Measurements from ENCODE around the gene CNTN6. TPM values are rescaled to one million over a fixed set of nuclear protein-coding genes. Genes with fewer than 3 reads are reported as not detected.
"Not testable (repeated sequence)": the region's sequence is repeated elsewhere in the genome, so short reads cannot be mapped to it uniquely, and the experiment has no call there.

The CNTN6 gene
- total and polyA plus RNA-seq, 2 of the 4 experiments (the other 2 are of a cell fraction): not detected

GRCh38 chr3:1381647-1382036, 288.8 kb downstream of the CNTN6 start:
- H4K91ac ChIP-seq (ENCODE audit: insufficient read depth, low read depth, low read length): no peak overlapping the region
- in situ Hi-C loops (cut with MboI; ENCODE audit: low sequenced_read_pairs) (no loop called here), dilution Hi-C loops (cut with HindIII; ENCODE audit: low sequenced_read_pairs, unreplicated experiment) (no loop called here), intact Hi-C loops (cut with micrococcal nuclease) (no loop called here)
- no peak overlapping the region for H3K23ac ChIP-seq (ENCODE audit: low read depth, low read length)
- H4K8ac ChIP-seq (ENCODE audit: low read depth in 2 of 2, low read length in 2 of 2): no peak overlapping the region
- H2BK5ac ChIP-seq (ENCODE audit: low read depth, low read length, poor library complexity, severe bottlenecking): no peak overlapping the region
- H3K4me1 ChIP-seq (ENCODE audit: control insufficient read depth, insufficient read depth, low read length): no peaks in the 10 kb centered on the region
- no peaks in the 10 kb centered on the region for H4K20me1 ChIP-seq (ENCODE audit: insufficient read depth, low read length)
- DNase-seq: no peak
- H2AFZ ChIP-seq (replicated peaks; ENCODE audit: low read length, poor library complexity): no peak overlapping the region
- no peak overlapping the region for H3K27ac ChIP-seq (ENCODE audit: insufficient read depth, low read length)
- no peak overlapping the region for H3K4ac ChIP-seq (ENCODE audit: low read depth, low read length)
- H3K9me1 ChIP-seq (ENCODE audit: insufficient read depth, low read length): no peaks in the 10 kb centered on the region
- POLR2A ChIA-PET (ENCODE audit: unreplicated experiment): no interaction called here
- H4K5ac ChIP-seq (ENCODE audit: low read depth, low read length): no peak overlapping the region
- no peak overlapping the region for H2BK15ac ChIP-seq (ENCODE audit: low read depth, low read length)
- TF ChIP-seq POLR2A (IDR thresholded peaks at IDR 0.05; ENCODE audit: low read depth, low read length) (no peak), SMC3 (IDR thresholded peaks at IDR 0.05; ENCODE audit: low read depth, low read length) (no peak), FOS (IDR thresholded peaks at IDR 0.05; ENCODE audit: low read depth, low read length) (no peak), BHLHE40 (IDR thresholded peaks at IDR 0.05; ENCODE audit: low read depth, low read length) (no peak), NFE2L2 (IDR thresholded peaks at IDR 0.05; ENCODE audit: low read depth, low read length) (no peak)
- no peak overlapping the region for H3K56ac ChIP-seq (ENCODE audit: extremely low read depth, insufficient read depth, low read length)
- no peaks in the 10 kb centered on the region for H3K36me3 ChIP-seq (ENCODE audit: control insufficient read depth, insufficient read depth, low read length)
- H3K79me1 ChIP-seq (ENCODE audit: low read depth in 1 of 2, low read length in 2 of 2): no peaks in the 10 kb centered on the region
- no peaks in the 10 kb centered on the region for H3K27me3 ChIP-seq (ENCODE audit: control insufficient read depth, insufficient read depth, low read length)
- H2BK120ac ChIP-seq (ENCODE audit: low read depth, low read length): no peak overlapping the region
- no peak overlapping the region for H3K4me2 ChIP-seq (ENCODE audit: low read depth, low read length)
- ATAC-seq (ENCODE audit: low read depth): no peak
- CTCF ChIA-PET: no interaction called here
- BruUV-seq (replicated peaks): no TSS peak
- H3K9me3 ChIP-seq (ENCODE audit: control insufficient read depth, insufficient read depth, low read length): peaks cover 5% of the 10 kb centered on the region
- no peak overlapping the region for H3K18ac ChIP-seq (ENCODE audit: low read depth, low read length)
- no peak overlapping the region for H2AK9ac ChIP-seq (replicated peaks; ENCODE audit: low read depth, low read length, poor library complexity)
- H2AK5ac ChIP-seq (ENCODE audit: low read depth, low read length): no peak overlapping the region
- H3K14ac ChIP-seq (replicated peaks; ENCODE audit: low read depth, low read length): no peak overlapping the region
- WGBS, 2 experiments (ENCODE audit: extremely low coverage in 2 of 2, insufficient read length in 1 of 2): no CpG with 5 or more reads among the region's 5 CpGs
- H3K9ac ChIP-seq (ENCODE audit: low read depth, low read length): no peak overlapping the region
- no peak overlapping the region for H3K4me3 ChIP-seq (ENCODE audit: insufficient read depth, low read depth, low read length)
- H2BK20ac ChIP-seq (ENCODE audit: low read depth, low read length): no peak overlapping the region

- H4K5ac ChIP-seq (ENCODE audit: low read depth, low read length); H3K4ac ChIP-seq (ENCODE audit: low read depth, low read length); H2AFZ ChIP-seq (replicated peaks; ENCODE audit: low read length, poor library complexity); H3K4me3 ChIP-seq (ENCODE audit: insufficient read depth, low read depth, low read length); H3K9ac ChIP-seq (ENCODE audit: low read depth, low read length); H3K18ac ChIP-seq (ENCODE audit: low read depth, low read length); H3K27me3 ChIP-seq (ENCODE audit: control insufficient read depth, insufficient read depth, low read length); H2BK15ac ChIP-seq (ENCODE audit: low read depth, low read length); H3K27ac ChIP-seq (ENCODE audit: insufficient read depth, low read length); H3K4me1 ChIP-seq (ENCODE audit: control insufficient read depth, insufficient read depth, low read length); H3K79me1 ChIP-seq (ENCODE audit: low read depth in 1 of 2, low read length in 2 of 2); POLR2A ChIA-PET (ENCODE audit: unreplicated experiment); dilution Hi-C loops (cut with HindIII; ENCODE audit: low sequenced_read_pairs, unreplicated experiment); DNase-seq; H3K23ac ChIP-seq (ENCODE audit: low read depth, low read length); in situ Hi-C loops (cut with MboI; ENCODE audit: low sequenced_read_pairs); H3K9me3 ChIP-seq (ENCODE audit: control insufficient read depth, insufficient read depth, low read length); H3K56ac ChIP-seq (ENCODE audit: extremely low read depth, insufficient read depth, low read length); H2AK5ac ChIP-seq (ENCODE audit: low read depth, low read length); H3K14ac ChIP-seq (replicated peaks; ENCODE audit: low read depth, low read length); H2BK20ac ChIP-seq (ENCODE audit: low read depth, low read length); H4K8ac ChIP-seq (ENCODE audit: low read depth in 2 of 2, low read length in 2 of 2); H2BK120ac ChIP-seq (ENCODE audit: low read depth, low read length); H2BK5ac ChIP-seq (ENCODE audit: low read depth, low read length, poor library complexity, severe bottlenecking); BruUV-seq (replicated peaks); CTCF ChIA-PET; H3K4me2 ChIP-seq (ENCODE audit: low read depth, low read length); H4K91ac ChIP-seq (ENCODE audit: insufficient read depth, low read depth, low read length); H2AK9ac ChIP-seq (replicated peaks; ENCODE audit: low read depth, low read length, poor library complexity); ATAC-seq (ENCODE audit: low read depth); intact Hi-C loops (cut with micrococcal nuclease); H3K36me3 ChIP-seq (ENCODE audit: control insufficient read depth, insufficient read depth, low read length); H4K20me1 ChIP-seq (ENCODE audit: insufficient read depth, low read length); H3K9me1 ChIP-seq (ENCODE audit: insufficient read depth, low read length): not testable (repeated sequence)
- WGBS, 2 experiments (ENCODE audit: extremely low coverage in 2 of 2, insufficient read length in 1 of 2): 90% methylated on average over 4 of the region's 23 CpGs; no CpG with 5 or more reads in 1 of the 2 experiments
These were observed 294.6 kb downstream of the CNTN6 start for GRCh38 chr3:1387396-1387905.
